NCI-H774 (cell line): ENCODE data around the gene ADM5.

ENCODE experiments used
- DNase-seq: peaks from one replicate; lab custom pipeline; 2025; lab: John Stamatoyannopoulos, UW

Gene ADM5

GRCh38 chr19:49680421-49681351 lies 8.7 kb upstream of the ADM5 start:
- peak; percentile 76 for DNase-seq

DNA sequence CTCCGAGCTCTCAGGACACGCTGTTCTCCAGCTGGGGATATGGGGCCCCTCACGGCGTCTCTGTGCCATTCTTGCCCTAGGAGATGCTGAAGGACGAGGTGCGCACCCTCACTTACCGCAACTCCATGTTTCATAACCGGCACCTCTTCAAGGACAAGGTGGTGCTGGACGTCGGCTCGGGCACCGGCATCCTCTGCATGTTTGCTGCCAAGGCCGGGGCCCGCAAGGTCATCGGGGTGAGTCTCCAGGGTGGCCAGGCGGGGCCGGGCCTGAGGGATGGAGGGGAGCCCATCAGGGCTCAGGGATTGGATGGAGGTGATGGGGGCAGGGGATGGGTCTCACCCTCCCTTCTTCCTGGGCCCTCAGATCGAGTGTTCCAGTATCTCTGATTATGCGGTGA lies 7.6 kb upstream of the ADM5 start:
- no peak for DNase-seq

DNA sequence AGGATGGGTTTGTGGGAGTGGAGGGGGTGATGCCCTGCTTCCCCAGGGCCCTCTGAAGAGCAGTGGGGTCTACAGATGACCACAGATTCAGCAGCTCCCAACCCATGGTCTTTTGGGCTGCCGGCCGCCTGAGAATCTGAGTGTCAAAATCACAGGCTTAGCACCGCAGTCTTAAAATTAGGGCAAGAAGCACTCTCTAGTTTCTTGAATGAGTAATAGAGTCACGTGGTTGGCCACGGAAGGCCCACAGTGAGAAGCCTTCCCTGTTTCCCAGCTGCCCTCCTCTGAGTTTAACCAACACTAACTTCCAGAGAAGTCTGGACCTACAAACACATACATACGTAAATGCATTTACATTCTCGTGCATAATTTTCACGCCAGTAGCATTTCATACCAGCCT lies 7.1 kb upstream of the ADM5 start:
- no peak for DNase-seq

GRCh38 chr19:49683814-49684250 lies 5.6 kb upstream of the ADM5 start:
- no peak for DNase-seq

DNA sequence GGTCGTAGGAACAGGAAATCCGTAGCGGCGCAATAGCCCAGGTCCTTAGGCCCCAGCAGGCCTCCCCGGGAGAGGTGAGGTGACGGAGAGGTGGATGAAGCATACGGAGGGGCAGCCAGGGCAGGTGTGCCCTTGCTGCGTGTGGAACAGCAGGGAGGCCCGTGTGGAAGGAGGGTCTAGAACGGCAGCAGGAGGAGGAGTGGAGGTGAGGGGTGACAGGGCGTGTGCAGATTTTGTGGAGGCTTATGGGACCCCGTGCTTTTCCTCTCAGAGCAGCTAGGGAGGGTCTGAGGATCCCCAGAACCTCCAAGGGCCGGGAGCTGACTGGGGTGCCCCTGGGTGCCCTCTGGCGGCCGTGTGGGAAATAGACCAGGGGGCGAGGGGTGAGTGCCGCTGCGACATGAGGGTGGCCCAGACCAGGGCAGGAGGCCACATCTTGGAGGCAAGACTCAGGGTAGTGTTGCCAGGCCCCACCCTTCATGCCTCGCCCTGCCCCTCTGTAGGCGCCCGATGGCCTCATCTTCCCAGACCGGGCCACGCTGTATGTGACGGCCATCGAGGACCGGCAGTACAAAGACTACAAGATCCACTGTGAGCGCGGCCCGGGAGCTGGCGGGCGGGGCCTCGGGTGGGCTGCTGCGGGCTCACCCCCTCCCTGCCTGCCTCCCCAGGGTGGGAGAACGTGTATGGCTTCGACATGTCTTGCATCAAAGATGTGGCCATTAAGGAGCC lies 5.0 kb upstream of the ADM5 start:
- no peak for DNase-seq

DNA sequence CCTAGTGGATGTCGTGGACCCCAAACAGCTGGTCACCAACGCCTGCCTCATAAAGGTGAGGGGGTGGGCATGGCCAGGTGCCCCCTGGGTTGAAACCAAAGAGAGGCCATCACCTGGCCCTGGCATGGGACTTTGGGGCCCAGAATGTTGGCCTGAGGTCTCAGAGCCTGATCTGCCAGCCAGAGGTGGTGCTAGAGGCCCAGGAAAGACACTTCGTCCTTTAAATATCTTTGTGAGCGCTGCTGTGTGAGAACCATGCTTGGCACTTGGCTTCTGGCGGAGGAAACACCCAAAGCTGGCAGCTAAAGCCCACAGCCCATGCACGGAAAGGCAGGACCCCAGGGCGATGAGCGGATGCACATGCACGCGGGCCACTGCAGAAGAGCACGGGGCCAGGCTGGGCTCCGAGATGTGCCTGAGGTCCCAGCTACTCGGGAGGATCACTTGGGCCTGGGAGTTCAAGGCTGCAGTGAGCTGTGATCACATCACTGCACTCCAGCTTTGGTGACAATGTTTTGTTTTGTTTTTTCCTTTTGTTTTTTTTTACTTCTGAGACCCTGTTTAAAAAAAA lies 4.3 kb upstream of the ADM5 start:
- no peak for DNase-seq

DNA sequence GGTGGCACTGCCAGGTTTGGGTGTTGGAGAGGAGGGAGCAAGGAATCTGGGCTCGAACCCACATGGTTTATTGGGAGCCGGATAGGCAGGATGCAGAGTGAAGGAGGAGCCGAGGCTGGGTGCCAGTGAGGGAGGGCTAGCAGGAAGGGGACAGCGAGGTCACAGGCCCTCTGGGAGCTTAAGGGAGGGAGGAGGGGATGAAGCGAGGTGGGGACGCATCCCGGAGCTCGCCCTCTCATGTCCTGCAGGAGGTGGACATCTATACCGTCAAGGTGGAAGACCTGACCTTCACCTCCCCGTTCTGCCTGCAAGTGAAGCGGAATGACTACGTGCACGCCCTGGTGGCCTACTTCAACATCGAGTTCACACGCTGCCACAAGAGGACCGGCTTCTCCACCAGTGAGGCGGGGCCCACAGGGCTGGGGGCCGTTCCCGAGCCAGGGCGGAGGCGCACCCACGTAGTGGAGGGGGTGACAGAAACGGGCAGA lies 3.5 kb upstream of the ADM5 start:
- DNase-seq: no peak

GRCh38 chr19:49686503-49687088 lies 2.8 kb upstream of the ADM5 start:
- DNase-seq: no peak

DNA sequence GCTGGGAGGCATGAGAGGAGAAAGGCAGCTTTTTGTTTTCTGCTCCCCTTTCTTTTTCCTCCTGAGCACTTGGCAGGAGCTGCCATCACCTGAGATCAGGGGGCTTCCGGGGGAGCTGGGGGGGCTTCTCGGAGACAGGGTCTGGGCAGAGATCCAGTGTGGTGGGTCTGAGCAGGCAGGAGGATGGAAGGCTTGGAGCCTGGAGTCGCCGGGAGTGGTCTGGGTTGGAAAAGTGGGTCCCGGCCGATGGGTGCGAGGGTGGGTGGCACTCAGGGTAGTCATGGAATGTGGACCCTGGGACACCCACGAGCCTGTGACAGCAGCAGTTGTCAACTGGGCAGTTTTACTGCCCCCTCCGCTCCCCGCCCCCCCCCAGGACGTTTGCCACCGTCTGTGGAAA lies 2.2 kb upstream of the ADM5 start:
- DNase-seq: no peak

DNA sequence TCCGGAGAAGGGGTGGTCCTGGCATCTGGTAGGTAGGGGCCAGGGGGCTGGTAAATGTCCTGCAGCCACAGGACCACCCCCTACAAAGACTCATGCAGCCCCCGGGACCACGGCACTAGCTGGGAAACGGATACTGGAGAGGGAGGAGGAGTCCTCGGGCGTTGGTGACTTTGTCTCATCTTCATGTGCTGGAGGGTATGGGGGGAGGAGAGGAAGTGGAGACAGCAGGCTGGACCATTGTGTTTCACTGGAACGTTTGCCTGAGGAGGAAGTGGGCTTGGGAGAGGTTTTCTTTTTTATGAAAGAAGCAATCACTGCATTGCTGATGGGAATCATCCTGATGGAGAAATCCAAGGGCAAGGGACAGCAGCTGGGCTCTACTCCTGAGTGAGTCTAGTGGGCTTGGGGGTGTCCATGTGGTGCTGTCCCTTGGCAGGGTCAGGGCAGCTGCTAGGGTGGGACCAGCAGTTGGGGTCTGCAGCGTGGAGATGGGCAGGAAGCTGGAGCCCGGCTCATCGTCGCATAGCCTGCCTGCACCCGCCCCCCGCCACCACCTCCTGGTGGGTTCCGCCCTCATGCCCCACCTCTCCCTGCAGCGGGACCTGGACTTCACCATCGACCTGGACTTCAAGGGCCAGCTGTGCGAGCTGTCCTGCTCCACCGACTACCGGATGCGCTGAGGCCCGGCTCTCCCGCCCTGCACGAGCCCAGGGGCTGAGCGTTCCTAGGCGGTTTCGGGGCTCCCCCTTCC lies 1.7 kb upstream of the ADM5 start:
- DNase-seq: no peak

- no peak for DNase-seq
These were observed 762 bp upstream of the ADM5 start for GRCh38 chr19:49688531-49689132.

- DNase-seq: peak; percentile 31
These were observed 773 bp downstream of the ADM5 start for GRCh38 chr19:49690079-49690655.

GRCh38 chr19:49690656-49691242 lies 1.4 kb downstream of the ADM5 start, which contains the start of gene CPT1C:
CPT1C (plus strand) TSS chr19:49691116; CDS start chr19:49692253, 1,137 bp downstream.
- peak; percentile 78 for DNase-seq

DNA sequence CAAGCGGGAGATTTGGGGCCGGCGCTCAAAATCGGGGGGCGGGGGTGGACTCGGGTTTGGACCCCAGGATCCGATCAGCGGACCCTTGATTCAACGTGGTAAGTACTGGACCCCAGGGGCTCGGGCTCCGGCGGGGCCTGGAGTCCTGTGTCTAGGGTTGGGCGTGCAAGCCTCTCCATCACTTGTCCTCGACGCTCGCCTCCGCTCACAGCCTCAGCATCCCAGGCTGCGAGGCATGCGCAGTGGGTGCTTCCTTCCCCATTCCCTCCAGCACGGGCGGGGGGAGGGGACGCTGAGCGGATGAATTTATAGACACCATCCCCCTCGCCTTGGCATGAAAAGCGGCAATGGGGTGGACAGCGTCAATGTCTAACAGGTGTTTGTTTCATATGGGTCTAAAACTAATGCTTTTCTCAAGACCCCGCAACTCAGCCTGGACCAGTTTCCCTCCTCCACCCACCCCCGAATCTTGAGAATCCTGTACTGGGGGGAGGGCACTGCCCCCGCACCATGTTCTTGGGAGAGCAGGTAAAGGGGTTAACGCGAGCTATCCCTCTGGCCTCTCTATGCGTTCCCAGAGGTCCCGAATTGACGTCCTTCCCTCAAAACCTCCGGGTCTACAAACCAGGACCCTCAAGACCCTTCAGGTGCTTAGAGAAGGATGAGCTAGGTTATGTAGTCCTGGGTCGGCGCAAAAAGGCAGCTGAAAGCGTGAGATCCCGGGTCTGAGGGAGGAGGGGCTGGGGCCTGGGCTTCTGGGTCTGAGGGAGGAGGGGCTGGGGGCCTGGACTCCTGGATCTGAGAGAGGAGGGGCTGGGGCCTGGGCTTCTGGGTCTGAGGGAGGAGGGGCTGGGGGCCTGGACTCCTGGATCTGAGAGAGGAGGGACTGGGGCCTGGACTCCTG lies 2.1 kb downstream of the ADM5 start:
- peak; percentile 73 for DNase-seq

DNA sequence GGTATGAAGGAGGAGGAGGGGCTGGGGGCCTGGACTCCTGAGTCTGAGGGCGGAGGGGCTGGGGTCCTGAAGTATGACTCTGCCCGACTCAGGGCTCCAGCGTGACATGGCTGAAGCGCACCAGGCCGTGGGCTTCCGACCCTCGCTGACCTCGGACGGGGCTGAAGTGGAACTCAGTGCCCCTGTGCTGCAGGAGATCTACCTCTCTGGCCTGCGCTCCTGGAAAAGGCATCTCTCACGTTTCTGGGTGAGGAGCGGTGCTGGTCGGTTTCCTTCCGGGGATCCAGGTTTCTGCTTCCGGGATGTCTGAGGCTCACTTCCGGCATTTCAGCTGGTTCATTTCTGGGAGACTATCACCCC lies 2.7 kb downstream of the ADM5 start:
- no peak for DNase-seq

GRCh38 chr19:49696115-49696514 lies 6.7 kb downstream of the ADM5 start:
- DNase-seq: no peak

DNA sequence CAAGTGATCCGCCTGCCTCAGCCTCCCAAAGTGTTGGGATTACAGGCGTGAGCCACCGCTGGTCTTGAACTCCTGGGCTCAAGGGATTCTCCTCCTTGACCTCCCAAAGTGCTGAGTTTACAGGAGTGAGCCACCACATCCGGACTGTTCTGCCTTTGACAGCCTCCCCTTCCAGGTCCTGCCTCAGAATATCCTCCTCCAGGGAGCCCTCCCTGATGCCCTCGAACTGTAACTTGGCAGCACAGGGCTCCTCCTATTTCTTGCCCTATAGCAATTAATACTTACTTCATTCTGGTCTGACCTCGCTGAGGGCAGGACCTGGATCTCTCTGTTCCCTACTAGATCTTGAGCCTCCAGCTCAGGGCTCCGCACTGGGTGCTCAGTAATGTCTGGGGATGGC lies 7.5 kb downstream of the ADM5 start:
- no peak for DNase-seq

GRCh38 chr19:49699364-49699763 lies 10.0 kb downstream of the ADM5 start:
- no peak for DNase-seq

- no peak for DNase-seq
These were observed 11.2 kb downstream of the ADM5 start for GRCh38 chr19:49700563-49700962.
